OCI-LY1 (cell line): Measurements from ENCODE around the gene ERO1A.

Experiments
- H2AFZ ChIP-seq: fragments of 200-600 bp; sonication (generic), shearing (Covaris generic); 2 replicates; pipeline ENCODE4 v1.6.0; 2014; ENCODE audit warnings: antibody characterized with exemption, mild to moderate bottlenecking, low read length
- H3F3A ChIP-seq: fragments of 200-600 bp; sonication (generic), shearing (Covaris generic); 2 replicates; pipeline ENCODE4 v1.6.0; 2014; ENCODE audit warnings: mild to moderate bottlenecking, antibody characterized with exemption, low read length, moderate library complexity; ENCODE audit not compliant: insufficient read depth
- H3K27ac ChIP-seq: fragments of 200-600 bp; sonication (generic); 2 replicates; pipeline ENCODE4 v1.5.1; 2014; ENCODE audit warnings: low read length, mixed run types, mild to moderate bottlenecking, low read depth; ENCODE audit not compliant: poor library complexity, severe bottlenecking
- H3K27me3 ChIP-seq: fragments of 200-600 bp; sonication (generic); 2 replicates; pipeline ENCODE4 v1.6.0; 2014; ENCODE audit warnings: antibody characterized with exemption, mild to moderate bottlenecking, low read length, moderate library complexity; ENCODE audit not compliant: insufficient read depth
- H3K36me3 ChIP-seq: fragments of 200-600 bp; sonication (generic); 2 replicates; pipeline ENCODE4 v1.6.1; 2014; ENCODE audit warnings: mild to moderate bottlenecking, antibody characterized with exemption, low read length, moderate library complexity, mixed read lengths; ENCODE audit not compliant: insufficient read depth
- H3K4me1 ChIP-seq: fragments of 200-600 bp; sonication (generic); 2 replicates; pipeline ENCODE4 v1.5.1; 2014; ENCODE audit warnings: mild to moderate bottlenecking, low read length, moderate library complexity; ENCODE audit not compliant: insufficient read depth, severe bottlenecking
- H3K4me2 ChIP-seq: fragments of 200-600 bp; sonication (generic), shearing (Covaris generic); 2 replicates; pipeline ENCODE4 v1.6.1; 2014; ENCODE audit warnings: low read length
- H3K4me3 ChIP-seq: fragments of 200-600 bp; sonication (generic); 2 replicates; pipeline ENCODE4 v1.5.1; 2014; ENCODE audit warnings: low read length, low read depth, mild to moderate bottlenecking, mixed read lengths; ENCODE audit not compliant: poor library complexity, severe bottlenecking
- H3K79me2 ChIP-seq: fragments of 200-600 bp; shearing (Covaris generic); 2 replicates; pipeline ENCODE4 v1.6.1; 2016; ENCODE audit warnings: mixed run types, low read length, mixed read lengths; ENCODE audit not compliant: insufficient read depth
- H3K9ac ChIP-seq: fragments of 200-600 bp; sonication (generic), shearing (Covaris generic); 2 replicates; pipeline ENCODE4 v1.6.1; 2014; ENCODE audit warnings: mild to moderate bottlenecking, low read length, mixed read lengths
- H3K9me2 ChIP-seq: fragments of 200-600 bp; sonication (generic), shearing (Covaris generic); 2 replicates; pipeline ENCODE4 v1.6.1; 2014; ENCODE audit warnings: low read depth, mild to moderate bottlenecking, low read length, mixed read lengths
- H3K9me3 ChIP-seq: fragments of 200-600 bp; shearing (Covaris generic); 2 replicates; pipeline ENCODE4 v1.6.1; 2014; ENCODE audit warnings: low read length, mixed read lengths
- H4K20me1 ChIP-seq: fragments of 200-600 bp; sonication (generic), shearing (Covaris generic); 2 replicates; pipeline ENCODE4 v1.6.0; 2016; ENCODE audit warnings: mild to moderate bottlenecking, low read length; ENCODE audit not compliant: insufficient read depth
- CTCF ChIP-seq: fragments of 200-600 bp; sonication (generic), shearing (Covaris generic); IDR thresholded peaks from 2 replicates; pipeline ENCODE4 v1.5.1; 2017; ENCODE audit warnings: mild to moderate bottlenecking, antibody characterized with exemption, low read length, moderate library complexity, mixed read lengths
- EZH2 ChIP-seq: fragments of 200-600 bp; sonication (generic), shearing (Covaris generic); IDR thresholded peaks from 2 replicates; pipeline ENCODE4 v1.8.0; 2017; ENCODE audit warnings: borderline replicate concordance, mixed run types, mild to moderate bottlenecking, antibody characterized with exemption, low read length, moderate library complexity, mixed read lengths

Gene ERO1A

GRCh38 chr14:52609445-52610044 lies 85.8 kb downstream of the ERO1A start:
- no peak overlapping the region for H3K4me2 ChIP-seq
- H3K9me2 ChIP-seq: no peaks in the 10 kb centered on the region
- no peaks in the 10 kb centered on the region for H3K4me1 ChIP-seq
- H3K9me3 ChIP-seq: no peaks in the 10 kb centered on the region
- H3F3A ChIP-seq: no peaks in the 10 kb centered on the region
- H3K79me2 ChIP-seq: no peaks in the 10 kb centered on the region
- no peaks in the 10 kb centered on the region for H4K20me1 ChIP-seq
- H3K27me3 ChIP-seq: no peaks in the 10 kb centered on the region
- H2AFZ ChIP-seq: no peak overlapping the region
- no peak overlapping the region for H3K9ac ChIP-seq
- TF ChIP-seq EZH2 (no peak), CTCF (no peak)
- H3K36me3 ChIP-seq: no peaks in the 10 kb centered on the region
- H3K27ac ChIP-seq: no peak overlapping the region
- no peak overlapping the region for H3K4me3 ChIP-seq

- H3K36me3 ChIP-seq: no peaks in the 10 kb centered on the region
- H3K4me2 ChIP-seq: no peak overlapping the region
- H4K20me1 ChIP-seq: no peaks in the 10 kb centered on the region
- no peak overlapping the region for H2AFZ ChIP-seq
- H3K4me1 ChIP-seq: peaks cover 2% of the 10 kb centered on the region
- no peaks in the 10 kb centered on the region for H3K27me3 ChIP-seq
- no peaks in the 10 kb centered on the region for H3F3A ChIP-seq
- no peaks in the 10 kb centered on the region for H3K9me2 ChIP-seq
- no peak for TF ChIP-seq EZH2
- no peak for TF ChIP-seq CTCF
- H3K9me3 ChIP-seq: no peaks in the 10 kb centered on the region
- no peak overlapping the region for H3K4me3 ChIP-seq
- H3K9ac ChIP-seq: no peak overlapping the region
- H3K27ac ChIP-seq: no peak overlapping the region
- no peaks in the 10 kb centered on the region for H3K79me2 ChIP-seq
These were observed 88.3 kb downstream of the ERO1A start for GRCh38 chr14:52607061-52607460.

- Histone ChIP-seq H4K20me1 (no peaks in the 10 kb centered on the region), H3K4me1 (peaks cover 4% of the 10 kb centered on the region), H3K9me3 (no peaks in the 10 kb centered on the region), H3K4me3 (no peak overlapping the region), H3K9me2 (no peaks in the 10 kb centered on the region), H3K27me3 (no peaks in the 10 kb centered on the region), H3K36me3 (no peaks in the 10 kb centered on the region), H3K4me2 (no peak overlapping the region), H3K9ac (no peak overlapping the region), H3K79me2 (no peaks in the 10 kb centered on the region), H3F3A (no peaks in the 10 kb centered on the region), H3K27ac (no peak overlapping the region), H2AFZ (no peak overlapping the region)
- TF ChIP-seq CTCF: no peak
- no peak for TF ChIP-seq EZH2
These were observed 93.2 kb downstream of the ERO1A start for GRCh38 chr14:52602131-52602530.
